Small intestine (tissue), 7 donors: ENCODE results near the gene POLR2J. TPM values are rescaled to one million over a fixed set of nuclear protein-coding genes. Genes with fewer than 3 reads are reported as not detected.
A peak's percentile ranks its signal among the peaks of the same experiment; 100 is the strongest.
"Not testable (repeated sequence)": the region's sequence is repeated elsewhere in the genome, so short reads cannot be mapped to it uniquely, and the experiment has no call there.

ENCODE experiments used
- DNase-seq, 2 donors: peaks; one replicate each; pipeline versions ENCODE4 v3.0.0 to v3.0.0-alpha.2; 2013
- FAIRE-seq: peaks from 2 replicates; lab custom pipeline; 2012; peaks lifted over from hg19 to GRCh38; lab: Jason Lieb, UNC
- H3K27ac ChIP-seq, 3 donors: one replicate each; pipeline ENCODE4 v1.5.1; 2013; ENCODE audit warnings: low read length in 2 of 3, mild to moderate bottlenecking in 2 of 3, control low read depth in 1 of 3, inconsistent platforms in 1 of 3, low read depth in 1 of 3, moderate library complexity in 1 of 3
- H3K27me3 ChIP-seq, 3 donors: one replicate each; pipeline ENCODE4 v1.6.1; 2013; ENCODE audit warnings: low read length in 3 of 3, inconsistent platforms in 1 of 3; ENCODE audit not compliant: control insufficient read depth in 3 of 3, insufficient read depth in 3 of 3
- H3K36me3 ChIP-seq, 3 donors: one replicate each; pipeline ENCODE4 v1.6.1; 2013; ENCODE audit warnings: low read length in 3 of 3, inconsistent platforms in 1 of 3, low read depth in 1 of 3, mild to moderate bottlenecking in 1 of 3, moderate library complexity in 1 of 3; ENCODE audit not compliant: control insufficient read depth in 3 of 3, insufficient read depth in 2 of 3
- H3K4me1 ChIP-seq, 3 donors: one replicate each; pipeline ENCODE4 v1.6.1; 2013; ENCODE audit warnings: low read length in 2 of 3, inconsistent platforms in 1 of 3, low read depth in 1 of 3, mild to moderate bottlenecking in 1 of 3, moderate library complexity in 1 of 3; ENCODE audit not compliant: control insufficient read depth in 3 of 3, insufficient read depth in 2 of 3
- H3K4me3 ChIP-seq, 3 donors: one replicate each; pipeline ENCODE4 v1.5.1; 2013; ENCODE audit warnings: low read length in 3 of 3, control low read depth in 1 of 3, inconsistent platforms in 1 of 3, low read depth in 1 of 3, mild to moderate bottlenecking in 1 of 3, moderate library complexity in 1 of 3
- H3K9me3 ChIP-seq, 2 donors: one replicate each; pipeline ENCODE4 v1.6.1; 2013; ENCODE audit warnings: low read depth in 1 of 2, low read length in 1 of 2; ENCODE audit not compliant: control insufficient read depth in 2 of 2, insufficient read depth in 1 of 2
- WGBS, 3 donors: extraction: QIAGEN DNeasy Blood & Tissue Kit; methylation state at CpG; one replicate each; pipeline ENCODE4 v1.1.7; 2013; 5-methylcytosine and 5-hydroxymethylcytosine counted together
- polyA plus RNA-seq, 4 donors: library from polyadenylated mRNA; stranded (reverse) in 3 of 4; unstranded in 1 of 4; fragments of 200-250 nt in 3 of 4; fragments of 120-200 nt in 1 of 4; gene quantifications; one replicate each; pipeline versions ENCODE4 v1.2.1 to v1.2.3, GENCODE V29; 2013
- donor health status: healthy with polysubstance abuse.
- donor health status: control.
- donor health status: control.
- donor health status: Bipolar disorder and iron deficiency.
- donor health status: healthy.

Gene POLR2J
- polyA plus RNA-seq, 4 donors = 51.4 to 169 (median 110) TPM

- not testable (repeated sequence) for H3K27me3 ChIP-seq, H3K4me3 ChIP-seq, DNase-seq, H3K4me1 ChIP-seq, FAIRE-seq, H3K36me3 ChIP-seq, H3K9me3 ChIP-seq, H3K27ac ChIP-seq
- WGBS, 3 donors = no CpG with 5 or more reads among the region's 10 CpGs
These were observed 38.2 kb upstream of the POLR2J start for GRCh38 chr7:102516951-102517350.

GRCh38 chr7:102515889-102516288, 37.2 kb upstream of the POLR2J start:
- H3K4me3 ChIP-seq, H3K27ac ChIP-seq, FAIRE-seq, H3K27me3 ChIP-seq, H3K4me1 ChIP-seq, DNase-seq, H3K9me3 ChIP-seq, H3K36me3 ChIP-seq: not testable (repeated sequence)
- no CpG with 5 or more reads among the region's 3 CpGs for WGBS, 3 donors

GRCh38 chr7:102514881-102515721, 36.4 kb upstream of the POLR2J start:
- WGBS, 3 donors = 59 to 80% methylated on average over 1 to 3 of the region's 15 CpGs; no CpG with 5 or more reads in 1 of the 3 donors
- not testable (repeated sequence) for DNase-seq, H3K27ac ChIP-seq, FAIRE-seq, H3K36me3 ChIP-seq, H3K27me3 ChIP-seq, H3K4me1 ChIP-seq, H3K9me3 ChIP-seq, H3K4me3 ChIP-seq

GRCh38 chr7:102512642-102513221, 34.0 kb upstream of the POLR2J start:
- not testable (repeated sequence) for H3K9me3 ChIP-seq, H3K4me1 ChIP-seq, H3K27me3 ChIP-seq, H3K4me3 ChIP-seq, H3K36me3 ChIP-seq, FAIRE-seq
- peak overlapping the region in 1 of 3 donors; percentile 65 for H3K27ac ChIP-seq
- peak; percentile 1 to 53 for DNase-seq
- 29 to 66% (median 29%) methylated on average over 3 to 5 of the region's 5 CpGs for WGBS, 3 donors

- not testable (repeated sequence) for H3K9me3 ChIP-seq, H3K36me3 ChIP-seq, H3K4me1 ChIP-seq, FAIRE-seq, H3K27ac ChIP-seq, DNase-seq, H3K4me3 ChIP-seq, H3K27me3 ChIP-seq
- no CpG with 5 or more reads among the region's 30 CpGs for WGBS, 3 donors
These were observed 33.3 kb upstream of the POLR2J start for GRCh38 chr7:102511860-102512522.

GRCh38 chr7:102510575-102510974, 31.9 kb upstream of the POLR2J start:
- not testable (repeated sequence) for DNase-seq, H3K27ac ChIP-seq, FAIRE-seq, H3K4me1 ChIP-seq, H3K9me3 ChIP-seq, H3K4me3 ChIP-seq, H3K27me3 ChIP-seq, H3K36me3 ChIP-seq
- 65 to 78% (median 74%) methylated on average over 4 to 5 of the region's 8 CpGs for WGBS, 3 donors

GRCh38 chr7:102507410-102508088, 28.8 kb upstream of the POLR2J start:
- not testable (repeated sequence) for FAIRE-seq, H3K4me3 ChIP-seq, H3K27me3 ChIP-seq, H3K4me1 ChIP-seq, H3K9me3 ChIP-seq, DNase-seq, H3K27ac ChIP-seq, H3K36me3 ChIP-seq
- 84 to 100% (median 88%) methylated on average over 2 of the region's 8 CpGs for WGBS, 3 donors
